Fibroblast of the aortic adventitia (primary cell): ENCODE data around the gene ARHGAP42. TPM values are rescaled to one million over a fixed set of nuclear protein-coding genes. Genes with fewer than 3 reads are reported as not detected.
A peak's percentile ranks its signal among the peaks of the same experiment; 100 is the strongest.

Experiments
- DNase-seq: peaks from one replicate; pipeline ENCODE4 v3.0.0-alpha.2; 2010; ENCODE audit warnings: low read depth
- H3K4me3 ChIP-seq: 2 replicates; pipeline ENCODE4 v1.5.1; 2011; ENCODE audit warnings: low read depth, mild to moderate bottlenecking, control low read depth, low read length, moderate library complexity
- CTCF ChIP-seq: IDR thresholded peaks from 2 replicates; pipeline ENCODE4 v1.5.1; 2011; ENCODE audit warnings: mild to moderate bottlenecking, low read length, control low read depth, inconsistent platforms; ENCODE audit not compliant: insufficient read depth
- total RNA-seq: library from RNA; depleted of rRNA; stranded (reverse); fragments of >200 nt; gene quantifications from 2 replicates; pipeline ENCODE4 v1.2.3, GENCODE V29; 2012; ENCODE audit warnings: low replicate concordance

The ARHGAP42 gene
- total RNA-seq, 1 donor: 12.6 TPM

GRCh38 chr11:100849009-100849900 is 162.2 kb downstream of the ARHGAP42 start:
- no peak for TF ChIP-seq CTCF
- no peak overlapping the region for H3K4me3 ChIP-seq
- peak; percentile 97 for DNase-seq

- DNase-seq: peak; percentile 18
- no peak for TF ChIP-seq CTCF
- no peak overlapping the region for H3K4me3 ChIP-seq
These were observed 162.8 kb downstream of the ARHGAP42 start for GRCh38 chr11:100849901-100850235.

DNA sequence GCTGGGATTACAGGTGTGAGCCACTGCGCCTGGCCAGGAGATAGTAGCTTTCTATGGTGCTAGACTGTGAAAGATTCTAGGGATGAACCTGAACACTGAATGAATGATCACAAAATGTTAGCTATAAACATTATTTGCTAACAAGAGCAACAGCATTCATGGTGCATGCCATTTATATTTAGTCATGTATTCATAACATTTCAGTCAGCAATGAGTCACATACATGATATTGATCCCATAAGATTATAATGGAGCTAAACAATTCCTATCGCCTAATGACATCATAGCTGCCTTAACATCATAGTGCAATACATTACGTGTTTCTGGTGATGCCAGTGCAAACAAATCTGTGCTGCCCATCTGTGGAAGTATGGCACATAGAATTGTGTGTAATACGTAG is 164.1 kb downstream of the ARHGAP42 start:
- no peak for TF ChIP-seq CTCF
- DNase-seq: peak; percentile 49

GRCh38 chr11:100851584-100852152 is 164.6 kb downstream of the ARHGAP42 start:
- DNase-seq: no peak
- TF ChIP-seq CTCF: no peak
- H3K4me3 ChIP-seq: no peak overlapping the region

More for the DNA sequence above, 164.1 kb downstream of the ARHGAP42 start:
- no peak overlapping the region for H3K4me3 ChIP-seq

GRCh38 chr11:100855466-100856067 is 168.5 kb downstream of the ARHGAP42 start:
- no peak overlapping the region for H3K4me3 ChIP-seq
- peak; percentile 53 for TF ChIP-seq CTCF
- peak; percentile 83 for DNase-seq

GRCh38 chr11:100857236-100858005 is 170.3 kb downstream of the ARHGAP42 start:
- no peak overlapping the region for H3K4me3 ChIP-seq
- no peak for TF ChIP-seq CTCF
- peak; percentile 12 for DNase-seq
